ENCODE results near the gene SLC37A1. TPM values are rescaled to one million over a fixed set of nuclear protein-coding genes. Genes with fewer than 3 reads are reported as not detected.

The SLC37A1 gene
- total and polyA plus RNA-seq, 2 donors from 2014 or later: 3.4 to 21.8 TPM

DNA sequence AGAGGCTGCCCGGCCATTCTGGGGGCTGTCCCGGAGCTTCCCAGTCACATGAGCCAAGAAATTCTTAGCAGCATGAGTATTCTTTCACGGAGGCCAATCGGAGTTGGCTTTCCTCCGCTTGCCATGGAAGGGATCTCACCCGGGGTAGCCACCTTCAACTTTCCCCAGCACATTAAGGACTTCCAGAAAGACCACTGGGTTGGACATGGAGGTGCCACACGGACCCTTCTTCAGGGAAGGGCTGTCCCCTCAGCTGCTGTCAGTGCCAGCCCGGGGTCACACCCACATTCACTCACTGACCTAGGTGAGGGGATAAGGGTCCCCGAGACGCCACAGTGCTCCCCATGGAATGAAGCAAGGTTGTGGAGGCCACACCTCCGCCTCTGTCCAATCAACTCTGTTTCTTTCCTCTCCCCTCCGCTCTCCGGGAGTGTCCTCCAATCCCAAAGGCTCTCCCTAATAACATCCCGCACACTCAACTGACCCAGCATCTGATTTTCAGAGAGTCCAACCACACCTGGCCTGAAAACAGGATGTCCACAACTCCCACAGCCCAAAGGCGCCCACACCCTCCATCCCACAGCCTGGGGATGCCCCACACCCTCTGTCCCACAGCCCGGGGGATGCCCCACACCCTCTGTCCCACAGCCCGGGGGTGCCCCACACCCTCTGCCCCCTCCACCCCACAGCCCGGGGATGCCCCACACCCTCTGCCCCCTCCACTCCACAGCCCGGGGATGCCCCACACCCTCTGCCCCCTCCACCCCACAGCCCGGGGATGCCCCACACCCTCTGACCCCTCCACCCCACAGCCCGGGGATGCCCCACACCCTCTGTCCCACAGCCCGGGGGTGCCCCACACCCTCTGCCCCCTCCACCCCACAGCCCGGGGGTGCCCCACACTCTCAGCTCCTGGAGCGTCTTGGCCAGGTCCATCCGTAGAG, 37.0 kb upstream of the SLC37A1 start:
- H3K27me3 ChIP-seq (ENCODE audit: control insufficient read depth, insufficient read depth, low read length): no peaks in the 10 kb centered on the region
- no peak overlapping the region for H3K9ac ChIP-seq (ENCODE audit: low read length in 3 of 3)
- DNase-seq (peak in 2 of 5 donors; percentile 28 to 67), FAIRE-seq (no peak)
- H3K4me1 ChIP-seq (ENCODE audit: control insufficient read depth in 2 of 3, insufficient read depth in 2 of 3, low read depth in 1 of 3, low read length in 3 of 3): peaks cover 0 to 9% (median 4%) of the 10 kb centered on the region in 3 donors
- no peak overlapping the region for H3K4me3 ChIP-seq (ENCODE audit: low read length in 3 of 3)
- intact Hi-C loops (cut with DNase I): no loop called here
- no peak overlapping the region for H3K27ac ChIP-seq (ENCODE audit: low read depth in 2 of 2, low read length in 2 of 2)
- TF ChIP-seq, protein P1, sequence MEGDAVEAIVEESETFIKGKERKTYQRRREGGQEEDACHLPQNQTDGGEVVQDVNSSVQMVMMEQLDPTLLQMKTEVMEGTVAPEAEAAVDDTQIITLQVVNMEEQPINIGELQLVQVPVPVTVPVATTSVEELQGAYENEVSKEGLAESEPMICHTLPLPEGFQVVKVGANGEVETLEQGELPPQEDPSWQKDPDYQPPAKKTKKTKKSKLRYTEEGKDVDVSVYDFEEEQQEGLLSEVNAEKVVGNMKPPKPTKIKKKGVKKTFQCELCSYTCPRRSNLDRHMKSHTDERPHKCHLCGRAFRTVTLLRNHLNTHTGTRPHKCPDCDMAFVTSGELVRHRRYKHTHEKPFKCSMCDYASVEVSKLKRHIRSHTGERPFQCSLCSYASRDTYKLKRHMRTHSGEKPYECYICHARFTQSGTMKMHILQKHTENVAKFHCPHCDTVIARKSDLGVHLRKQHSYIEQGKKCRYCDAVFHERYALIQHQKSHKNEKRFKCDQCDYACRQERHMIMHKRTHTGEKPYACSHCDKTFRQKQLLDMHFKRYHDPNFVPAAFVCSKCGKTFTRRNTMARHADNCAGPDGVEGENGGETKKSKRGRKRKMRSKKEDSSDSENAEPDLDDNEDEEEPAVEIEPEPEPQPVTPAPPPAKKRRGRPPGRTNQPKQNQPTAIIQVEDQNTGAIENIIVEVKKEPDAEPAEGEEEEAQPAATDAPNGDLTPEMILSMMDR (IDR thresholded peaks at IDR 0.05; ENCODE audit: borderline replicate concordance, extremely low read depth, insufficient read depth): no peak
- no peaks in the 10 kb centered on the region for H3K36me3 ChIP-seq (ENCODE audit: control insufficient read depth in 2 of 3, insufficient read depth in 3 of 3, low read length in 3 of 3)
- H3K9me3 ChIP-seq (ENCODE audit: control insufficient read depth in 2 of 3, insufficient read depth in 1 of 3, low read length in 3 of 3): no peaks in the 10 kb centered on the region

DNA sequence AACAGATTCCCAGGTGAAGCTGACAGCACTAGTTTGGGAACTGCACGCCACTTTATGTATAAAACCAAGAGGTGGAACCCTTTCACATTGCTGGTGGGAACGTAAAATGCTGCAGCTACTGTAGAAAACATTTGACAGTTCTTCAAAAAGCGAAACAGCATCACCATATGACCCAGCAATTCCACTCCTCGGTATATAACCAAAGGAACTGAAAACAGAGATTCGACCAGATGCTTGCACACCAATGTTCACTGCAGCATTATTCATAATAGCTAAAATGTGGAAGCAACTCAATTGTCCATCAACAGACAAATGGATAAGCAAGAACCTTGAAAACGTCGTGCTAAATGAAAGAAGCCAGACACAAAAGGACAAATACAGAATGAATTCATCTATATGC, 35.1 kb upstream of the SLC37A1 start:
- TF ChIP-seq, protein P1 (IDR thresholded peaks at IDR 0.05; ENCODE audit: borderline replicate concordance, extremely low read depth, insufficient read depth): no peak
- intact Hi-C loops (cut with DNase I): no loop called here
- H3K4me1 ChIP-seq (ENCODE audit: control insufficient read depth in 2 of 3, insufficient read depth in 2 of 3, low read depth in 1 of 3, low read length in 3 of 3): peaks cover 0 to 9% (median 4%) of the 10 kb centered on the region in 3 donors
- no peak overlapping the region for H3K9ac ChIP-seq (ENCODE audit: low read length in 3 of 3)
- no peaks in the 10 kb centered on the region for H3K36me3 ChIP-seq (ENCODE audit: control insufficient read depth in 2 of 3, insufficient read depth in 3 of 3, low read length in 3 of 3)
- no peaks in the 10 kb centered on the region for H3K27me3 ChIP-seq (ENCODE audit: control insufficient read depth, insufficient read depth, low read length)
- no peak overlapping the region for H3K4me3 ChIP-seq (ENCODE audit: low read length in 3 of 3)
- no peak overlapping the region for H3K27ac ChIP-seq (ENCODE audit: low read depth in 2 of 2, low read length in 2 of 2)
- H3K9me3 ChIP-seq (ENCODE audit: control insufficient read depth in 2 of 3, insufficient read depth in 1 of 3, low read length in 3 of 3): no peaks in the 10 kb centered on the region
- DNase-seq: no peak
- FAIRE-seq: no peak

DNA sequence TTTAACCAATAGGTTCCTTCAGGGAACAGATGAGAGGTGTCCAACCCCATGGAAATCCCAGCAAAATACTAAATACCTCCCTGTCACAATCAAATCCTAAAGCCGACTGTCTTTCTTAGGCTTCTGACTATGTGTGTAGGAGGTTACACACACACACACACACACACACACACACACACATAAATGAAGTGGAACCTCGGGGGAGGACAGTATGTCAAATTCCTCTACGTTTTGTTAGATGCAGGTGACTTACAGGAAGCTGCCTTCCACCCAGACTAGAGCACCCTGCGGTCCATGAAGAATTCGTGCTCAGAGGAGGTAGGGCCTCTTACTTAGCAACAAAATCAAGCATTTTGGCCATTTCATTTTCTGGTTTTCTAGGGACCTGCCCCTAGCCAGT, 34.1 kb upstream of the SLC37A1 start:
- H3K36me3 ChIP-seq (ENCODE audit: control insufficient read depth in 2 of 3, insufficient read depth in 3 of 3, low read length in 3 of 3): no peaks in the 10 kb centered on the region
- H3K4me1 ChIP-seq (ENCODE audit: control insufficient read depth in 2 of 3, insufficient read depth in 2 of 3, low read depth in 1 of 3, low read length in 3 of 3): peaks cover 0 to 2% (median 0%) of the 10 kb centered on the region in 3 donors
- H3K27me3 ChIP-seq (ENCODE audit: control insufficient read depth, insufficient read depth, low read length): no peaks in the 10 kb centered on the region
- TF ChIP-seq, protein P1 (IDR thresholded peaks at IDR 0.05; ENCODE audit: borderline replicate concordance, extremely low read depth, insufficient read depth): no peak
- intact Hi-C loops (cut with DNase I): no loop called here
- no peak overlapping the region for H3K27ac ChIP-seq (ENCODE audit: low read depth in 2 of 2, low read length in 2 of 2)
- DNase-seq (peak in 3 of 5 donors; percentile 47 to 61 (median 52)), FAIRE-seq (no peak)
- no peak overlapping the region for H3K9ac ChIP-seq (ENCODE audit: low read length in 3 of 3)
- H3K9me3 ChIP-seq (ENCODE audit: control insufficient read depth in 2 of 3, insufficient read depth in 1 of 3, low read length in 3 of 3): no peaks in the 10 kb centered on the region
- no peak overlapping the region for H3K4me3 ChIP-seq (ENCODE audit: low read length in 3 of 3)

Data from kidney (tissue), 14 donors.